Astrocyte (in vitro differentiated cells and primary cell): ENCODE results near the gene STK35. TPM values are rescaled to one million over a fixed set of nuclear protein-coding genes. Genes with fewer than 3 reads are reported as not detected.

ENCODE experiments used
- DNase-seq: peaks from one replicate; pipeline ENCODE4 v3.0.0-alpha.2; 2010; ENCODE audit warnings: low read depth
- FAIRE-seq: peaks from 2 replicates; lab custom pipeline; 2011; peaks lifted over from hg19 to GRCh38; lab: Jason Lieb, UNC
- H2AFZ ChIP-seq: 2 replicates; pipeline ENCODE4 v1.6.0; 2012; ENCODE audit warnings: low read depth, low read length, inconsistent platforms
- H3K27ac ChIP-seq: 2 replicates; pipeline ENCODE4 v1.5.1; 2011; ENCODE audit warnings: low read depth, low read length, inconsistent platforms
- H3K27me3 ChIP-seq: 2 replicates; pipeline ENCODE4 v1.6.0; 2011; ENCODE audit warnings: low read length, inconsistent platforms; ENCODE audit not compliant: insufficient read depth
- H3K36me3 ChIP-seq: 2 replicates; pipeline ENCODE4 v1.5.1; 2011; ENCODE audit warnings: low read length, inconsistent platforms; ENCODE audit not compliant: insufficient read depth
- H3K4me1 ChIP-seq: 2 replicates; pipeline ENCODE4 v1.5.1; 2011; ENCODE audit warnings: low read length, inconsistent platforms; ENCODE audit not compliant: insufficient read depth
- H3K4me2 ChIP-seq: 2 replicates; pipeline ENCODE4 v1.6.0; 2012; ENCODE audit warnings: low read length, inconsistent platforms
- H3K4me3 ChIP-seq: 2 replicates; pipeline ENCODE4 v1.5.1; 2011; ENCODE audit warnings: low read depth, mild to moderate bottlenecking, low read length, inconsistent platforms; ENCODE audit not compliant: insufficient read depth
- H3K79me2 ChIP-seq: 2 replicates; pipeline ENCODE4 v1.6.0; 2012; ENCODE audit warnings: mild to moderate bottlenecking, low read length, inconsistent platforms; ENCODE audit not compliant: insufficient read depth
- H3K9ac ChIP-seq: 2 replicates; pipeline ENCODE4 v1.6.0; 2012; ENCODE audit warnings: mild to moderate bottlenecking, low read length, inconsistent platforms
- H3K9me3 ChIP-seq: 2 replicates; pipeline ENCODE4 v1.5.1; 2012; ENCODE audit warnings: low read depth, mild to moderate bottlenecking, low read length, inconsistent platforms; ENCODE audit not compliant: insufficient read depth
- H4K20me1 ChIP-seq: 2 replicates; pipeline ENCODE4 v1.6.0; 2012; ENCODE audit warnings: low read length, inconsistent platforms; ENCODE audit not compliant: insufficient read depth
- H3K27ac Mint-ChIP-seq: one replicate; pipeline ENCODE4 v1.8.0; 2021; ENCODE audit warnings: mild to moderate bottlenecking, mixed read lengths; ENCODE audit not compliant: unreplicated experiment
- H3K27me3 Mint-ChIP-seq: one replicate; pipeline ENCODE4 v1.8.0; 2021; ENCODE audit warnings: low read depth, mixed read lengths; ENCODE audit not compliant: unreplicated experiment
- H3K36me3 Mint-ChIP-seq: one replicate; pipeline ENCODE4 v1.8.0; 2021; ENCODE audit warnings: low read depth, mixed read lengths; ENCODE audit not compliant: unreplicated experiment
- H3K4me1 Mint-ChIP-seq: one replicate; pipeline ENCODE4 v1.8.0; 2021; ENCODE audit warnings: low read depth, mixed read lengths; ENCODE audit not compliant: unreplicated experiment
- H3K4me3 Mint-ChIP-seq: one replicate; pipeline ENCODE4 v1.8.0; 2021; ENCODE audit warnings: mild to moderate bottlenecking, moderate library complexity, mixed read lengths; ENCODE audit not compliant: unreplicated experiment
- H3K9me3 Mint-ChIP-seq: one replicate; pipeline ENCODE4 v1.8.0; 2021; ENCODE audit warnings: mild to moderate bottlenecking, mixed read lengths; ENCODE audit not compliant: unreplicated experiment
- CTCF ChIP-seq: IDR thresholded peaks from 2 replicates; pipeline ENCODE4 v1.5.1; 2011; ENCODE audit warnings: low read depth, mild to moderate bottlenecking, inconsistent platforms, low read length, moderate library complexity; ENCODE audit not compliant: insufficient read depth
- EZH2 ChIP-seq: IDR thresholded peaks from 2 replicates; pipeline ENCODE4 v1.6.1; 2012; ENCODE audit warnings: mild to moderate bottlenecking, low read length, inconsistent platforms; ENCODE audit not compliant: insufficient read depth
- total RNA-seq: library from RNA; stranded (reverse); gene quantifications from 2 replicates; pipeline ENCODE4 v1.2.1, GENCODE V29; 2021

The STK35 gene
- total RNA-seq, 1 donor from 2014 or later, result 18.6 TPM

GRCh38 chr20:2139736-2140135 is 38.1 kb downstream of the STK35 start:
- TF ChIP-seq CTCF (no peak), EZH2 (no peak)
- H3K27ac Mint-ChIP-seq, result no peak overlapping the region
- H3K4me1 Mint-ChIP-seq, result peaks cover 18% of the 10 kb centered on the region
- no peaks in the 10 kb centered on the region for H3K27me3 Mint-ChIP-seq
- no peak overlapping the region for H3K4me3 Mint-ChIP-seq
- H3K4me2 ChIP-seq, result no peak overlapping the region
- no peak overlapping the region for H3K27ac ChIP-seq
- no peak overlapping the region for H3K4me3 ChIP-seq
- no peaks in the 10 kb centered on the region for H3K27me3 ChIP-seq
- no peaks in the 10 kb centered on the region for H3K36me3 ChIP-seq
- no peaks in the 10 kb centered on the region for H3K9me3 Mint-ChIP-seq
- no peak for FAIRE-seq
- H3K36me3 Mint-ChIP-seq, result peaks cover 6% of the 10 kb centered on the region
- H2AFZ ChIP-seq, result no peak overlapping the region
- peaks cover 88% of the 10 kb centered on the region for H4K20me1 ChIP-seq
- H3K4me1 ChIP-seq, result peaks cover 18% of the 10 kb centered on the region
- no peaks in the 10 kb centered on the region for H3K9me3 ChIP-seq
- DNase-seq, result no peak
- H3K9ac ChIP-seq, result no peak overlapping the region
- peaks cover 79% of the 10 kb centered on the region for H3K79me2 ChIP-seq

- Mint-ChIP-seq H3K27me3 (no peaks in the 10 kb centered on the region), H3K9me3 (no peaks in the 10 kb centered on the region), H3K27ac (no peak overlapping the region), H3K36me3 (peaks cover 11% of the 10 kb centered on the region), H3K4me3 (no peak overlapping the region), H3K4me1 (peaks cover 17% of the 10 kb centered on the region)
- no peak for FAIRE-seq
- Histone ChIP-seq H3K4me1 (peaks cover 18% of the 10 kb centered on the region), H2AFZ (no peak overlapping the region), H3K4me2 (no peak overlapping the region), H3K79me2 (peaks cover 75% of the 10 kb centered on the region), H3K9ac (no peak overlapping the region), H4K20me1 (peaks cover 80% of the 10 kb centered on the region), H3K4me3 (no peak overlapping the region), H3K9me3 (no peaks in the 10 kb centered on the region), H3K36me3 (no peaks in the 10 kb centered on the region), H3K27ac (no peak overlapping the region), H3K27me3 (no peaks in the 10 kb centered on the region)
- peak; percentile 31 for DNase-seq
- TF ChIP-seq EZH2, result no peak
- no peak for TF ChIP-seq CTCF
These were observed 38.9 kb downstream of the STK35 start for GRCh38 chr20:2140561-2140960.

- H3K4me1 Mint-ChIP-seq, result peaks cover 14% of the 10 kb centered on the region
- no peaks in the 10 kb centered on the region for H3K36me3 ChIP-seq
- no peak overlapping the region for H3K4me2 ChIP-seq
- H3K4me3 Mint-ChIP-seq, result no peak overlapping the region
- no peak overlapping the region for H2AFZ ChIP-seq
- H3K79me2 ChIP-seq, result peaks cover 62% of the 10 kb centered on the region
- peaks cover 11% of the 10 kb centered on the region for H3K36me3 Mint-ChIP-seq
- no peak for FAIRE-seq
- no peak overlapping the region for H3K27ac ChIP-seq
- no peak overlapping the region for H3K4me3 ChIP-seq
- H3K9me3 ChIP-seq, result no peaks in the 10 kb centered on the region
- TF ChIP-seq EZH2 (no peak), CTCF (no peak)
- no peaks in the 10 kb centered on the region for H3K27me3 ChIP-seq
- H4K20me1 ChIP-seq, result peaks cover 67% of the 10 kb centered on the region
- DNase-seq, result no peak
- peaks cover 13% of the 10 kb centered on the region for H3K4me1 ChIP-seq
- no peaks in the 10 kb centered on the region for H3K27me3 Mint-ChIP-seq
- H3K9ac ChIP-seq, result no peak overlapping the region
- H3K9me3 Mint-ChIP-seq, result no peaks in the 10 kb centered on the region
- H3K27ac Mint-ChIP-seq, result no peak overlapping the region
These were observed 40.3 kb downstream of the STK35 start for GRCh38 chr20:2141600-2142575.
